GM12873 (cell line): ENCODE results near the gene SMAD4.

Experiments used
- TF ChIP-seq, protein P1 (sequence below): IDR thresholded peaks from 2 replicates; pipeline ENCODE4 v1.5.1; 2012; ENCODE audit warnings: low read depth, mild to moderate bottlenecking, moderate library complexity, low read length, control low read depth; ENCODE audit not compliant: insufficient read depth; ENCODE audit errors: missing control alignments

Gene SMAD4

GRCh38 chr18:51028201-51028805 is 1.7 kb upstream of the SMAD4 start:
- TF ChIP-seq, protein P1, sequence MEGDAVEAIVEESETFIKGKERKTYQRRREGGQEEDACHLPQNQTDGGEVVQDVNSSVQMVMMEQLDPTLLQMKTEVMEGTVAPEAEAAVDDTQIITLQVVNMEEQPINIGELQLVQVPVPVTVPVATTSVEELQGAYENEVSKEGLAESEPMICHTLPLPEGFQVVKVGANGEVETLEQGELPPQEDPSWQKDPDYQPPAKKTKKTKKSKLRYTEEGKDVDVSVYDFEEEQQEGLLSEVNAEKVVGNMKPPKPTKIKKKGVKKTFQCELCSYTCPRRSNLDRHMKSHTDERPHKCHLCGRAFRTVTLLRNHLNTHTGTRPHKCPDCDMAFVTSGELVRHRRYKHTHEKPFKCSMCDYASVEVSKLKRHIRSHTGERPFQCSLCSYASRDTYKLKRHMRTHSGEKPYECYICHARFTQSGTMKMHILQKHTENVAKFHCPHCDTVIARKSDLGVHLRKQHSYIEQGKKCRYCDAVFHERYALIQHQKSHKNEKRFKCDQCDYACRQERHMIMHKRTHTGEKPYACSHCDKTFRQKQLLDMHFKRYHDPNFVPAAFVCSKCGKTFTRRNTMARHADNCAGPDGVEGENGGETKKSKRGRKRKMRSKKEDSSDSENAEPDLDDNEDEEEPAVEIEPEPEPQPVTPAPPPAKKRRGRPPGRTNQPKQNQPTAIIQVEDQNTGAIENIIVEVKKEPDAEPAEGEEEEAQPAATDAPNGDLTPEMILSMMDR = peak; percentile 43

DNA sequence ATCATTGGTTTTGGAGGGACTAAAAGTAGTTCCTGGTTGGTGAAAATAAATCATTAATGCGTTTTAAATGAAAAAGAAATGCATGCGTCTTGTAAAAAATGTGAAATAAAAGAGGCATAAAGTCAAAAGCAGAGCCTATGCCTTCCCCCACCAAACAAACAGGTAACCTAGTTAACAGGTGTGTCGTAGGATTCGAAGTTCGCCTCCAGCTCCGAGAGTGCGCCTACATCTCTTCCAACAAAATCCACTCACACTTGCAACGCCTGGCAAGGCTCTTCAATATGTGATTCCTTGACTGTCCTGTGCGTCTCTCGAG is 677 bp upstream of the SMAD4 start:
- TF ChIP-seq, protein P1 = no peak

- TF ChIP-seq, protein P1 = no peak
These were observed 685 bp downstream of the SMAD4 start for GRCh38 chr18:51030537-51031258.

- TF ChIP-seq, protein P1 = no peak
These were observed 2.2 kb downstream of the SMAD4 start for GRCh38 chr18:51032193-51032592.

DNA sequence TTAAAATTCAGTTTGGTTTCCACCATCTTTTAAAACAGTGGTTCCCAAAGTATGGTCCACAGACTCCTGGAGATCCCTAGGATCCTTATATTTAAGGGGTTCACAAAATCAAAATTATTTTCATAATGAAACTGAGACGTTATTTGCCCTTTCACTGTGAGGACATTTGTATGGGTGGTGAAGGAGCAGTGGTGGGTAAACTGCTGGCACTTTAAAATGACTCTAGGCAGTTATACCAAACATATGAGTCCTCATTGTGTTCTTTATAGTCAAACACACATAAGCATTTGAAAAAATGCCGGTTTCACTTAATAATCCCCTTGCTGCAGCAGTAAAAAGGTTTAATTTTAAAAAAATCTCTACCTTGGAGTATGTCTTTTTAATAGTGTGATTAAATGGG is 7.2 kb downstream of the SMAD4 start:
- TF ChIP-seq, protein P1 = no peak

- TF ChIP-seq, protein P1 = no peak
These were observed 8.1 kb downstream of the SMAD4 start for GRCh38 chr18:51038110-51038509.

GRCh38 chr18:51039138-51040112 is 9.4 kb downstream of the SMAD4 start:
- TF ChIP-seq, protein P1 = no peak
